Thoracic aorta (tissue), 2 donors: ENCODE data around the gene ADAM15. TPM values are rescaled to one million over a fixed set of nuclear protein-coding genes. Genes with fewer than 3 reads are reported as not detected.

ENCODE experiments used
- ATAC-seq: fragments of 150-250 bp; one replicate; pipeline ENCODE4 v1.8.0; 2017; ENCODE audit warnings: low read depth; ENCODE audit not compliant: insufficient number of reproducible peaks, low FRiP score
- DNase-seq: peaks from one replicate; pipeline ENCODE4 v3.0.0-alpha.2; 2020; ENCODE audit warnings: low spot score
- H3K27ac ChIP-seq, 2 donors: fragments of 200-600 bp; sonication (generic); 1 replicate in 1 of 2; 2 replicates in 1 of 2; pipeline ENCODE4 v1.5.1; 2016; ENCODE audit warnings: mild to moderate bottlenecking in 2 of 2, moderate library complexity in 2 of 2
- H3K27me3 ChIP-seq: fragments of 200-600 bp; sonication (generic); replicated peaks from 2 replicates; pipeline ENCODE4 v1.6.0; 2016; ENCODE audit warnings: mild to moderate bottlenecking; ENCODE audit not compliant: insufficient read depth
- H3K36me3 ChIP-seq: fragments of 200-600 bp; sonication (generic); one replicate; pipeline ENCODE4 v1.5.1; 2016
- H3K4me1 ChIP-seq, 2 donors: fragments of 200-600 bp; sonication (generic); 1 replicate in 1 of 2; 2 replicates in 1 of 2; pipeline versions ENCODE4 v1.5.1 to v1.6.0; 2016; ENCODE audit warnings: low read depth in 2 of 2, mild to moderate bottlenecking in 1 of 2; ENCODE audit not compliant: control insufficient read depth in 1 of 2
- H3K4me3 ChIP-seq: fragments of 200-600 bp; sonication (generic); 2 replicates; pipeline ENCODE4 v1.5.1; 2016; ENCODE audit warnings: mild to moderate bottlenecking
- H3K9me3 ChIP-seq: fragments of 200-600 bp; sonication (generic); 2 replicates; pipeline ENCODE4 v1.5.1; 2016
- total RNA-seq, 2 donors: library from RNA; depleted of rRNA; stranded (reverse); fragments of >200 nt; gene quantifications; one replicate each; pipeline versions ENCODE4 v1.1.0 to v1.2.3, GENCODE V29; 2016
- TF ChIP-seq, protein P1 (sequence below): fragments of 200-600 bp; sonication (generic); IDR thresholded peaks from one replicate; pipeline ENCODE4 v1.5.1; 2019; ENCODE audit warnings: antibody characterized with exemption

ADAM15 gene
- total RNA-seq, 2 donors from 2014 or later, result 119 to 144 TPM

- peaks cover 55 to 60% of the 10 kb centered on the region in 2 donors for H3K4me1 ChIP-seq
- H3K27me3 ChIP-seq, result no peaks in the 10 kb centered on the region
- H3K4me3 ChIP-seq, result peak overlapping the region; percentile 99
- peak overlapping the region; percentile 92 to 99 for H3K27ac ChIP-seq
- DNase-seq (no peak), ATAC-seq (no peak)
- H3K36me3 ChIP-seq, result no peaks in the 10 kb centered on the region
- H3K9me3 ChIP-seq, result no peaks in the 10 kb centered on the region
- TF ChIP-seq, protein P1, sequence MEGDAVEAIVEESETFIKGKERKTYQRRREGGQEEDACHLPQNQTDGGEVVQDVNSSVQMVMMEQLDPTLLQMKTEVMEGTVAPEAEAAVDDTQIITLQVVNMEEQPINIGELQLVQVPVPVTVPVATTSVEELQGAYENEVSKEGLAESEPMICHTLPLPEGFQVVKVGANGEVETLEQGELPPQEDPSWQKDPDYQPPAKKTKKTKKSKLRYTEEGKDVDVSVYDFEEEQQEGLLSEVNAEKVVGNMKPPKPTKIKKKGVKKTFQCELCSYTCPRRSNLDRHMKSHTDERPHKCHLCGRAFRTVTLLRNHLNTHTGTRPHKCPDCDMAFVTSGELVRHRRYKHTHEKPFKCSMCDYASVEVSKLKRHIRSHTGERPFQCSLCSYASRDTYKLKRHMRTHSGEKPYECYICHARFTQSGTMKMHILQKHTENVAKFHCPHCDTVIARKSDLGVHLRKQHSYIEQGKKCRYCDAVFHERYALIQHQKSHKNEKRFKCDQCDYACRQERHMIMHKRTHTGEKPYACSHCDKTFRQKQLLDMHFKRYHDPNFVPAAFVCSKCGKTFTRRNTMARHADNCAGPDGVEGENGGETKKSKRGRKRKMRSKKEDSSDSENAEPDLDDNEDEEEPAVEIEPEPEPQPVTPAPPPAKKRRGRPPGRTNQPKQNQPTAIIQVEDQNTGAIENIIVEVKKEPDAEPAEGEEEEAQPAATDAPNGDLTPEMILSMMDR, result no peak
These were observed 47.8 kb upstream of the ADAM15 start for GRCh38 chr1:155003227-155003765.

DNA sequence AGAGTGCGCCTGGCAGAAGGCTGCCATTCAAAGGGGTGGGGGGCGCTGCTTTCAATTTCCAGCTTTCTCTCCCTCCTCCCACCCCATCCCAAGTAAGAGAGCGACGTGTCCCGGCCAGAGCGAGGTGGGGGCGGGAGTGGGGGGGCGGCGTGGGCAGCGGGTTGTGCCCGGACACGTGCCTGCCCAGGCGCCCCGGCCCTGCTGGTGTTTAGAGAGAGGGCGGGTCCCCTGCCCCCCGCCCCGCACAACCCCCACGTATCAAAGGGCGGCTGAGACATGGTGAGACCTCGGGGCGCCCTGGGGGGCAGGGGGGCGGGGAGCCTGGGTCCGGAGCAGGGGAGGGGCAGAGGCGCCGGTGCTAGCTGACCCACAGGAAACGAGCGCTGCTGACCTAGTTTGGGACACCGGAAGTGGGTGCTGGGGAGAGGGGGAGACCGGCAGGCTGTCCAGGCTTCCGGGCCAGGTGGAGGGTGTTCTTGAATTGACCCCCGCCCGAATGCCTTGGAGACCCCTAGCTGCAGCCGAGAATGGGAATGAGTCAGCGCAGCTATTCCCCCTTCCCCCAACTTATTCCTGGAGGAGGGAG, 47.3 kb upstream of the ADAM15 start:
- ATAC-seq, result no peak
- no peak for DNase-seq
- TF ChIP-seq, protein P1, result no peak

GRCh38 chr1:155004352-155005075, 46.6 kb upstream of the ADAM15 start:
- DNase-seq, result no peak
- TF ChIP-seq, protein P1, result no peak
- peaks cover 52 to 57% of the 10 kb centered on the region in 2 donors for H3K4me1 ChIP-seq
- no peak for ATAC-seq
- no peaks in the 10 kb centered on the region for H3K36me3 ChIP-seq
- no peaks in the 10 kb centered on the region for H3K9me3 ChIP-seq
- H3K27ac ChIP-seq, result peak overlapping the region; percentile 92 to 99
- peak overlapping the region; percentile 99 for H3K4me3 ChIP-seq
- no peaks in the 10 kb centered on the region for H3K27me3 ChIP-seq

More for the DNA sequence above, 47.3 kb upstream of the ADAM15 start:
- no peaks in the 10 kb centered on the region for H3K9me3 ChIP-seq
- H3K27me3 ChIP-seq, result no peaks in the 10 kb centered on the region
- H3K4me1 ChIP-seq, result peaks cover 58 to 63% of the 10 kb centered on the region in 2 donors
- H3K4me3 ChIP-seq, result peak overlapping the region; percentile 99
- no peaks in the 10 kb centered on the region for H3K36me3 ChIP-seq
- H3K27ac ChIP-seq, result peak overlapping the region; percentile 92 to 99

DNA sequence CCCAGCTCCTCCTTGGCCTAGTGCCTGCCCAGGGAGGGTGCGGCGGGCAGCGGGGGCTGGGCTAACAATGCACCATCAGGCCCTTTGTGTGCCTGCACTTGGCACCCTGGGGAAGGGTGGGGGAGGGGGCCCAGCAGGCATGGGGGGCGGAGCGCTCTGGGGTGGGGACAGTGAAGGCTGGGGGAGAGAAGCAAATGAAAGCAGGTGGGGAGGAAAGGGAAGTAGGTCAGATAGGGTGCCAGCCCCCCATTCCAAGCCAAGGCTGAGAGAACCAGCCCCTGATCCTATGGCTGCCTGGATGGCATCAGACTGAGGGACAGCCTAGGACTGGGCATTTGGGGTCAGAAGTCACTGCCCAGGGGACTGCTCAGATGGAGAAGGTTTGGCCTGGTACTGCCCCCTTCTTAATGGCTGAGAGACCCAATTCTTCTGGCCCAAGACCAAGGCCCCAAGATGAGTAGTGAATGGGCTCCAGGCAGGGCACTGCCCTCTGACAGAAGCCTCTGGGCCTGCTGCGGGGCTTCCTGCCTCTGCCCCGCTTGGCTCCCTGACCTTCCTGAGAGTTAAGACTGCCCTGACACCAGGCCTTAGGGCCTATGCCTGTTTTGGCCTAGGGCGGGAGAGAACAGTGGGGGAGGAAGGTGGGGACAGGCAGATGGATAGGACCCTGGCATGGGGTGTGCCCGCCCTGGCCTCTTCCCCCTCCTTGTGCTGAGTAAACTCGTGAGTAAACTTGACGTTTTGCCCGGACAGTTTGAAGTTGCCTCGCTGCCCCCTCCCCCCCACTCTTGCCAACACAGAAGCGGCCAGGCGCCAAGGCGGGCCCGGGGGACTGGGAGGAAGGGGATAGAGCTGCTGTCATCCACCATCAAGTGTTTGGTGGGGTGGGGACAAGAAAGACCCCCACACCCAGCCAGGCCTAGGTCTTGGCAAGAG, 45.8 kb upstream of the ADAM15 start:
- ATAC-seq, result no peak
- TF ChIP-seq, protein P1, result no peak
- H3K4me3 ChIP-seq, result peak overlapping the region; percentile 99
- peaks cover 3% of the 10 kb centered on the region for H3K36me3 ChIP-seq
- DNase-seq, result peak; percentile 33
- no peaks in the 10 kb centered on the region for H3K27me3 ChIP-seq
- no peaks in the 10 kb centered on the region for H3K9me3 ChIP-seq
- peaks cover 45 to 51% of the 10 kb centered on the region in 2 donors for H3K4me1 ChIP-seq
- peak overlapping the region; percentile 92 to 99 for H3K27ac ChIP-seq
